ENCODE measurements around the gene SMTN. TPM values are rescaled to one million over a fixed set of nuclear protein-coding genes. Genes with fewer than 3 reads are reported as not detected.
A peak's percentile ranks its signal among the peaks of the same experiment; 100 is the strongest.

SMTN gene
- total and polyA plus RNA-seq, 9 of the 15 experiments (the other 6 are each of a cell fraction or from before 2014, with no cell fraction given): 2.5 to 41.1 (median 16.1) TPM

DNA sequence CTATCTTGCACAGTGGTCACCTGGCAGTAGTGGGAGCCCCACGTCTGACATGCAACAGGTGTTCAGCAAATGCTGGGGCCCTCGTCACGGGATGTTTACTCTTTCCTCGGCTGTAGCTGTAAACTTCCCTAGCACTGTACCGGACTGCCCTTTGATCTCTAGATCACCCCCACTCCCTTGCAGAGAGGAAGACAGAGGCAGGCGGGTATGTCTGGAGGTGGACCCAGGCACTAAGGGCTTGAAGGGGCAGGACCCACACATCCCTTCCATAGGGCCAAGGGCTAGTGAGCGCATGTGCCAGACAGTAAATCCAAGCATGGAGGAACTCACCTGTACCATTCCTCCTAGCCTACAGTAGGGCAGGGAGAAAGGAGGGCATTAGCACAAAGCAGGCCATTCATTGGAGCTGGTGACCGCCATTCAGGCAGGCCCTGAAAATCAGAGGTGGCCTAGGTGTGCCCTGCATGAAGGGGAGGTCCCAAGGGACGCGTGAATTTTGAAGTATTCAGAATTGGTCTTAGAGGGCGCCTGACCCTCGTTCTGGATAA is 1.9 kb upstream of the SMTN start:
- H3K4me2 ChIP-seq (ENCODE audit: insufficient read depth, low read length): no peak overlapping the region
- POLR2A ChIA-PET: interaction anchor here (0.5 to 2.5 kb wide), 2 partner anchors 15 to 56 kb away, joined by 3 to 15 read pairs; no protein-coding TSS in a partner anchor
- TF ChIP-seq ZBTB49 (CRISPR knock-in tag; IDR thresholded peaks at IDR 0.05; ENCODE audit: borderline replicate concordance) (no peak), PML (IDR thresholded peaks at IDR 0.05; ENCODE audit: low read length) (no peak), ZNF79 (CRISPR knock-in tag; IDR thresholded peaks at IDR 0.05; ENCODE audit: low read depth) (no peak), STAG1 (CRISPR knock-in tag; IDR thresholded peaks at IDR 0.05; ENCODE audit: borderline replicate concordance) (no peak), PHTF2 (CRISPR knock-in tag; IDR thresholded peaks at IDR 0.05) (no peak)
- TF ChIP-seq, protein P1, sequence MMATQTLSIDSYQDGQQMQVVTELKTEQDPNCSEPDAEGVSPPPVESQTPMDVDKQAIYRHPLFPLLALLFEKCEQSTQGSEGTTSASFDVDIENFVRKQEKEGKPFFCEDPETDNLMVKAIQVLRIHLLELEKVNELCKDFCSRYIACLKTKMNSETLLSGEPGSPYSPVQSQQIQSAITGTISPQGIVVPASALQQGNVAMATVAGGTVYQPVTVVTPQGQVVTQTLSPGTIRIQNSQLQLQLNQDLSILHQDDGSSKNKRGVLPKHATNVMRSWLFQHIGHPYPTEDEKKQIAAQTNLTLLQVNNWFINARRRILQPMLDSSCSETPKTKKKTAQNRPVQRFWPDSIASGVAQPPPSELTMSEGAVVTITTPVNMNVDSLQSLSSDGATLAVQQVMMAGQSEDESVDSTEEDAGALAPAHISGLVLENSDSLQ (IDR thresholded peaks at IDR 0.05): peak; percentile 87
- TF ChIP-seq, protein P2, sequence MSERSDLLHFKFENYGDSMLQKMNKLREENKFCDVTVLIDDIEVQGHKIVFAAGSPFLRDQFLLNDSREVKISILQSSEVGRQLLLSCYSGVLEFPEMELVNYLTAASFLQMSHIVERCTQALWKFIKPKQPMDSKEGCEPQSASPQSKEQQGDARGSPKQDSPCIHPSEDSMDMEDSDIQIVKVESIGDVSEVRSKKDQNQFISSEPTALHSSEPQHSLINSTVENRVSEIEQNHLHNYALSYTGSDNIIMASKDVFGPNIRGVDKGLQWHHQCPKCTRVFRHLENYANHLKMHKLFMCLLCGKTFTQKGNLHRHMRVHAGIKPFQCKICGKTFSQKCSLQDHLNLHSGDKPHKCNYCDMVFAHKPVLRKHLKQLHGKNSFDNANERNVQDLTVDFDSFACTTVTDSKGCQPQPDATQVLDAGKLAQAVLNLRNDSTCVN (CRISPR knock-in tag; IDR thresholded peaks at IDR 0.05): no peak
- H3K36me3 ChIP-seq (ENCODE audit: control insufficient read depth, insufficient read depth, low read length): no peaks in the 10 kb centered on the region; the same call in 2 of the 3 replicates
- DNase-seq (ENCODE audit: extremely low read depth in 1 of 4, low spot score in 3 of 4) (no peak), FAIRE-seq (no peak), ATAC-seq (no peak)
- no TSS peak for BruUV-seq (replicated peaks)
- peaks cover 16 to 31% of the 10 kb centered on the region in 2 experiments for H3K4me1 ChIP-seq (replicated peaks in 1 of 2; ENCODE audit: control insufficient read depth in 2 of 2, insufficient read depth in 2 of 2, low read length in 2 of 2)
- H4K20me1 ChIP-seq (replicated peaks; ENCODE audit: control insufficient read depth, insufficient read depth, low read length): no peaks in the 10 kb centered on the region
- no peak overlapping the region for H3K27ac ChIP-seq (ENCODE audit: extremely low read depth, low read depth, low read length)
- H3K9me1 ChIP-seq (ENCODE audit: control insufficient read depth, insufficient read depth, low read length): no peaks in the 10 kb centered on the region
- H3K4me3 ChIP-seq: no peak overlapping the region
- CTCF ChIA-PET (ENCODE audit: low intra/inter-chr PET ratio): no interaction called here
- 75% methylated on average over 9 of the region's 12 CpGs for WGBS (ENCODE audit: insufficient coverage, low coverage, missing lambda C conversion rate)
- H3K9me3 ChIP-seq (replicated peaks; ENCODE audit: control insufficient read depth, insufficient read depth, low read depth, low read length): no peaks in the 10 kb centered on the region
- in situ Hi-C loops (cut with MboI) (no loop called here), intact Hi-C loops (cut with micrococcal nuclease) (no loop called here)
- H2AFZ ChIP-seq (ENCODE audit: low read depth, low read length): no peak overlapping the region
- H3K27me3 ChIP-seq (ENCODE audit: control insufficient read depth in 2 of 2, insufficient read depth in 2 of 2, low read length in 2 of 2): no peaks in the 10 kb centered on the region
- peaks cover 17% of the 10 kb centered on the region for H3K79me2 ChIP-seq (ENCODE audit: control insufficient read depth, insufficient read depth, low read length)
- no peak overlapping the region for H3K9ac ChIP-seq (ENCODE audit: insufficient read depth in 1 of 2, low read depth in 2 of 2, low read length in 2 of 2)

Measured in K562 (cell line).